EH (cell line): ENCODE results near the gene TSPAN31.
A peak's percentile ranks its signal among the peaks of the same experiment; 100 is the strongest.
"Not testable (repeated sequence)": the region's sequence is repeated elsewhere in the genome, so short reads cannot be mapped to it uniquely, and the experiment has no call there.

ENCODE experiments used
- DNase-seq: peaks from one replicate; pipeline ENCODE4 v3.0.0-alpha.2; 2015; ENCODE audit warnings: low read depth

TSPAN31 gene

GRCh38 chr12:57767305-57767698 lies 22.5 kb downstream of the TSPAN31 start:
- no peak for DNase-seq

DNA sequence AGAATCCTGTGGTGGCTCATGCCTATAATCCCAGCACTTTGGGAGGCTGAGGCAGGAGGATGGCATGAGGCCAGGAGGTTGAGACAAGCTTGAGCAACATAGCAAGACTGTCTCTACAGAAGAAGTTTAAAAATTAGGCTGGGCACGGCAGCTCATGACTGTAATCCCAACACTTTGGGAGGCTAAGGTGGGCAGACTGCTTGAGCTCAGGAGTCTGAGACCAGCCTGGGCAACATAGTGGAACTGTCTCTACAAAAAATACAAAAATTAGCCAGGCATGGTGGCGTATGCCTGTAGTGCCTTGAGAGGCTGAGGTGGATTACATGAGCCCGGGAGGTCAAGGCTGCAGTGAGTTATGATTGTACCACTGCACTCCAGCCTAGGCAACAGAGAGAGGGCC lies 23.0 kb downstream of the TSPAN31 start:
- no peak for DNase-seq

DNA sequence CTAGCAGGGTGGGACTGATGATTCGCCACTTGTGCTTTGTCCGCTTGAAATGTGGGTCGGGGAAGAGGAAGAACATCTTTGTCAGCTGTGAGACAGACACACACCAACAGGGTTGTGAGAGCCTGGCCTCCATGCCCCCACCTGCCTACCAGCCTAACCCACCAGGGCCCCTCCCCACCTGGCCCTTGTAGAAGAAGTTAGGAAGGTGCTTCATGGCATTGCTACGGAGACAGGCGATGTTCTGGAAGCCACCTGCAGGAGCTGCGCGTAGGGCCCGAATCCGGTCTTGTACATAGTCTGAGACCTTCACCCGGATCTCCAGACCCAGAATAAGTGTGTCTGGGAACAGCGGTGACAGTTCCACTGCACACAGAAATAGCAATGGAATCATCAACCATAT lies 24.8 kb downstream of the TSPAN31 start:
- DNase-seq = no peak

GRCh38 chr12:57770734-57771133 lies 25.9 kb downstream of the TSPAN31 start:
- DNase-seq = no peak

- DNase-seq = peak; percentile 93
Measured at GRCh38 chr12:57771236-57771872, 26.5 kb downstream of the TSPAN31 start.

- peak; percentile 97 for DNase-seq
Measured at GRCh38 chr12:57771873-57772428, 27.1 kb downstream of the TSPAN31 start, which contains the start of gene METTL1. TSS of gene METTL1 (minus strand) at chr12:57772105. CDS start at chr12:57772083, 22 bp downstream.

- peak; percentile 71 for DNase-seq
Measured at GRCh38 chr12:57772429-57773322, 27.8 kb downstream of the TSPAN31 start, which contains the start of gene EEF1AKMT3. TSS of gene EEF1AKMT3 (plus strand) at chr12:57772614. CDS start at chr12:57772725, 111 bp downstream.

DNA sequence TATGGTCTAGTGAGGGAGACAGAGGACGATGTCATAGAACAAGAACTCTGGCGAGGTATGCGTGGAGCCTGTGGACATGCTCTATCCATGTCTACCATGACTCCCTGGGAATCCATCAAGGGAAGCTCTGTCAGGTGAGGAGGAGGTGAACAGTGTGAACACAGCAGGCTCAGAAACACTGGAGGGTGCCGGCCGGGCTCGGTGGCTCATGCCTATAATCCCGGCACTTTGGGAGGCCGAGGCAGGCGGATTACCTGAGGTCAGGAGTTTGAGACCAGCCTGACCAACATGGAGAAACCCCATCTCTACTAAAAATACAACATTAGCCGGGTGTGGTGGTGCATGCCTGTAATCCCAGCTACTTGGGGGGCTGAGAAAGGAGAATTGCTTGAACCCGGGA lies 29.8 kb downstream of the TSPAN31 start:
- not testable (repeated sequence) for DNase-seq

GRCh38 chr12:57775044-57775443 lies 30.2 kb downstream of the TSPAN31 start:
- no peak for DNase-seq

GRCh38 chr12:57775563-57776246 lies 30.9 kb downstream of the TSPAN31 start:
- no peak for DNase-seq

DNA sequence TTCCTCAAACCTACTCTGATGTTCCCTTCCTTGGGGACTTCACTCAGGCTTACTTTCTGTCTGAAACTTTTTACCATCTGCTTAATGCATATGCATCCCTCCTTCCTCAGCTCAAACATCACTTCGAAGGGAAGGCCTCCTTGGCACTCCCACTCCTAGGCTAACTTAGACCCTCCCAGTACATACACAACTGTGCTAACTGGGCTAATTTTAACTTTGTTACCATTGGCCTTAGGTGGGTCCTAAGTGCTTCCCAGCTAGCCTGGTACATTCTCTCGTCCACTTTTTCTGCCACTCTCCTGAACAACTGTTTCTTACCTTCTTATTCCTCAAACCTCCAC lies 31.4 kb downstream of the TSPAN31 start:
- DNase-seq = no peak

DNA sequence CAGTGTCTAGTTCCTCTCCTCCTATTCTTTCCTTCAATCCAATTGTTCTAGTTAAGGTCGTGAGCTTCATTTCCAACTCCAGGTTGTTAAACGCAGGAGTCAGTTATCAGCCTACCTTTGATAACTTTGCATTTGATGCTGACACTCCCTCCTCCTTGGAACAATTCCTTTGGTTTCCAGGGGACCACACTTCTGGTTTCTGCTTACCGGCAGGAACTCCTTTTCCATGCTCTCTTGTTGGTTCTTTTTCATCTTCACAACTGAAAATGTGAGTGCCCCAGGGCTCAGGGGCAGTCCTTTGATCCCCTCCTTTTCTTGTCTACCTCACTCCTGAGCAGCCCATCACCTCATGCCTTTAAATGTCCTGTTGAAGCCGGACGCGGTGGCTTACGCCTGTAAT lies 32.5 kb downstream of the TSPAN31 start:
- no peak for DNase-seq

DNA sequence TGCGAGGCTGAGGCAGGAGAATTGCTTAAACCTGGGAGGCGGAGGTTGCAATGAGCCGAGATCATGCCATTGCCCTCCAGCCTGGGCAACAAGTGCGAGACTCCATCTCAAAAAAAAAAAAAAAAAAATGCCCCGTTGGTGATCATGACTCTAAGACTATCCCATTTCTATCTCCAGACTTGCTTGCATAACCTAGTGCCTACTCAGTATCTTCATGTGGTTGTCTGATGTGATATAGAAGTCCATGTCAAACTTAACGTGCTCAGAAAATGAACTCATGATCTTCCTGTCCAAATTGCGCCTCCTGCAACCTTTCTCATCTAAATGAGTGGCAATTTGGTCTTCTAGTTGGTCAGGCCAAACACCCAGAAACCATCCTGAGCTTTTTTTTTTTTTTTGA lies 33.1 kb downstream of the TSPAN31 start:
- DNase-seq = no peak

- DNase-seq = peak; percentile 42
Measured at GRCh38 chr12:57779736-57780135, 34.9 kb downstream of the TSPAN31 start.

DNA sequence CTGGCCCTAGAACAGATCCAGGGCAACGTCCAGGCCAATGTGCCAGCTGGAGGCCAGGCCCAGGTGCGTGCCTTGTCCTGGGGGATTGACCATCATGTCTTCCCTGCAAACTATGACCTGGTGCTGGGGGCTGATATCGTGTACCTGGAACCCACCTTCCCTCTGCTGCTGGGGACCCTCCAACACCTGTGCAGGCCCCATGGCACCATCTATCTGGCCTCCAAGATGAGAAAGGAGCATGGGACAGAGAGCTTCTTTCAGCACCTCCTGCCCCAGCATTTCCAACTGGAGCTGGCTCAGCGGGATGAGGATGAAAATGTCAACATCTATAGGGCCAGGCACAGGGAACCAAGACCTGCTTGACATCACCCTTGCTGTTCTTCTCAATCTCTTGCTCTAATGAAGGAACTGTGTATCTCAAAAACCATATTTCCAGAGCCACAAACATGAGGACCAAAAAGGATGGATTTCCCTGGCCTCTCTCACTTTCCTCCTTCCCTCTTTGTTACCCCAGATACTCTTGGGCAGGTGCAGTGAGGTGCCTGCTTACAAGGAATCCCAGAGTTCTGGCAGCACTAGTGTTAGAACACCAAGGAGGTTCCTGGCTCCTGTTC lies 35.6 kb downstream of the TSPAN31 start:
- no peak for DNase-seq

DNA sequence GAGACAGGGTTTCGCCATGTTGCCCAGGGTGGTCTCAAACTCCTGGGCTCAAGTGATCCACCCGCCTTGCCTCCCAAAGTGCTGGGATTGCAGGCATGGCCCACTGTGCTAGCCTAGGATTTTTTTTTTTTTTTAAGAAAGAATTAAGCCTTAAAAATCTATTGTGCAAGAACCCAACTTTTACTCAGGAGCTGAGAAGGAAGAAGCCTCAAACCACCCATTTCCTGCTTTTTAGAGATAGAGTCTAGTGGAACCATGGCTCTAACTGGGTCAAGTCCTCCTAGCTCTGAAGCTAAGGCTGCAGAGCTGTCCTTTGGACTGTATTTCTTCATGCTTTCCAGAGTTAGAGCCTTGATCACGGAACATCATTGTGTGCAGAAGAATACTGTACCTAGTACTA lies 36.4 kb downstream of the TSPAN31 start:
- no peak for DNase-seq

DNA sequence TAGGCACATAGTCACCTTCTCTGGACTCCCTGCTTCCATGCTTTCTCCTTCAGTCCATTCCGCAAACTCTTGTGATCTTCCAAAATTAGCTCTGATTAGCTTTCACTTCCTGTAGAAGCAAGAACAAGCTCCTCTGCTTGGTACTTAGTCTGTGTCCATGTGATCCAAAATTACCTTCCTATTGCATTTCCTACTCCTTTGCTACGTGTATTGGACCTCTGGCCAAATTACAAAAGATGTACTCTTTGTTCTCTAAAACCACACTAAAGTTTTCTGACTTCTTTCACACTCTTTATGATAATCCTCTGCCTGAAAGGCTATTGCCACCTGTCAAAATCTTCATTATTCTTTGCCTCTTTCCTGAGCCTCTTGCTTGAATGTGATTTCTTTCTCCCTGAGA lies 37.0 kb downstream of the TSPAN31 start:
- no peak for DNase-seq

GRCh38 chr12:57782243-57782607 lies 37.4 kb downstream of the TSPAN31 start:
- DNase-seq = no peak

DNA sequence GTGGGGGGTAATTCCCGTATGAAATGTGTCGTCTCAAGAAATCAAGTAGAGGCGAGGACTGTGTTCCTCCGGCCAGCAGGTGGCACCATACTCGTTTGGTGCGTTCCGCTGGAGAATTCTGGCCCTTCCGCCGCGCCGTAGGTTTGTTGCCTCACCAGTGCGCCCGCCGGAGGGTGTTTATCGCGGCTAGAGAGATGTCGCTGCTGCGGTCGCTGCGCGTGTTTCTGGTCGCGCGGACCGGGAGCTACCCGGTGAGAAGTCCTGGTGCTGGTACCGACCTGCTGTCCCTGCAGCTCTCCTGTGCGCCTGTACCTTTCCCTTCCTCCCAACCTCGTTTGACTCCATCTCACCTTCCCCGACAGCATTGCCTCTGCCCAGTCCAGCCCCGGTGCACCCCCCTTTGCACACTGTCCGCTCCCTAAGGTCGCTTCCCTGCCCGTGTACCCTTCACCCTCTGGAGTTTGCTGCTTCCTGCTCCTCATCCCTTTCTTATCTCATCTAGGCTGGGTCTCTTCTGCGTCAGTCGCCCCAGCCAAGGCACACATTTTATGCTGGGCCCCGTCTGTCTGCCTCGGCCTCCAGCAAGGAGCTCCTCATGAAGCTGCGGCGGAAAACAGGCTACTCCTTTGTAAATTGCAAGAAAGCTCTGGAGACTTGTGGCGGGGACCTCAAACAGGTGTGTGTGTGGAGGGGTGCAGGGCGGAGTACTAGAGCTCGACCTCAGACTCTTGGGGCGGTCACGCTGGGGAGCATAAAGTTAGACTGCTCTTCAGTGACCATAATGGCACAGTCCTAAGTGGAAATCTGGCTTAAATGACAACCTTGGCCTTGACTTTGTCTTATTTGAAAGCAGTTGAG lies 38.0 kb downstream of the TSPAN31 start, which contains the start of gene TSFM:
Gene TSFM, plus strand, starts transcription at position 180 of the 858 bp plus-strand sequence. Its CDS starts 15 bp downstream, at position 195.
- DNase-seq = peak; percentile 90

- DNase-seq = no peak
Measured at GRCh38 chr12:57783466-57783801, 38.6 kb downstream of the TSPAN31 start.

GRCh38 chr12:57783861-57784260 lies 39.0 kb downstream of the TSPAN31 start:
- DNase-seq = no peak
